Measurements from ENCODE around the gene NRARP.

Gene NRARP

GRCh38 chr9:137251490-137252268 lies 50.4 kb downstream of the NRARP start:
- Histone ChIP-seq H2AFZ (ENCODE audit: low read depth) (no peak overlapping the region), H3K4me1 (ENCODE audit: low read depth, poor library complexity, severe bottlenecking) (peaks cover 15% of the 10 kb centered on the region), H3K4me3 (IDR thresholded peaks at IDR 0.05; ENCODE audit: insufficient read depth, low read depth, low read length) (no peak overlapping the region), H3K27me3 (ENCODE audit: insufficient read depth, low read depth) (no peaks in the 10 kb centered on the region), H3K4me2 (no peak overlapping the region), H3K79me2 (ENCODE audit: insufficient read depth, low read depth) (peaks cover 10% of the 10 kb centered on the region), H3K27ac (no peak overlapping the region), H3K36me3 (ENCODE audit: insufficient read depth) (no peaks in the 10 kb centered on the region), H3K9ac (no peak overlapping the region), H4K20me1 (ENCODE audit: insufficient read depth) (no peaks in the 10 kb centered on the region)
- TF ChIP-seq CTCF (conservative IDR thresholded peaks at IDR 0.05; ENCODE audit: low read depth, low read length) = no peak

- no peak within 1 kb of the TSS for H3K9ac ChIP-seq
- H3K4me1 ChIP-seq (ENCODE audit: low read depth, poor library complexity, severe bottlenecking) = peaks cover 9% of the 10 kb centered on the region
- H3K4me3 ChIP-seq (IDR thresholded peaks at IDR 0.05; ENCODE audit: insufficient read depth, low read depth, low read length) = no peak within 1 kb of the TSS
- H3K79me2 ChIP-seq (ENCODE audit: insufficient read depth, low read depth) = peaks cover 5% of the 10 kb centered on the region
- H3K36me3 ChIP-seq (ENCODE audit: insufficient read depth) = no peaks in the 10 kb centered on the region
- no peaks in the 10 kb centered on the region for H4K20me1 ChIP-seq (ENCODE audit: insufficient read depth)
- H2AFZ ChIP-seq (ENCODE audit: low read depth) = no peak within 1 kb of the TSS
- H3K27ac ChIP-seq = no peak within 1 kb of the TSS
- no peak for TF ChIP-seq CTCF (conservative IDR thresholded peaks at IDR 0.05; ENCODE audit: low read depth, low read length)
- no peaks in the 10 kb centered on the region for H3K27me3 ChIP-seq (ENCODE audit: insufficient read depth, low read depth)
- no peak within 1 kb of the TSS for H3K4me2 ChIP-seq
Measured at GRCh38 chr9:137251194-137251461, 50.9 kb downstream of the NRARP start, which contains the start of gene STPG3. TSS of gene STPG3 (plus strand) at chr9:137251286. CDS start at chr9:137251287, 1 bp downstream.

- H3K27me3 ChIP-seq (ENCODE audit: insufficient read depth, low read depth) = no peaks in the 10 kb centered on the region
- no peaks in the 10 kb centered on the region for H3K36me3 ChIP-seq (ENCODE audit: insufficient read depth)
- no peaks in the 10 kb centered on the region for H3K79me2 ChIP-seq (ENCODE audit: insufficient read depth, low read depth)
- no peak for TF ChIP-seq CTCF (conservative IDR thresholded peaks at IDR 0.05; ENCODE audit: low read depth, low read length)
- no peak overlapping the region for H3K4me3 ChIP-seq (IDR thresholded peaks at IDR 0.05; ENCODE audit: insufficient read depth, low read depth, low read length)
- H3K9ac ChIP-seq = no peak overlapping the region
- no peak overlapping the region for H2AFZ ChIP-seq (ENCODE audit: low read depth)
- no peaks in the 10 kb centered on the region for H4K20me1 ChIP-seq (ENCODE audit: insufficient read depth)
- no peak overlapping the region for H3K27ac ChIP-seq
- H3K4me1 ChIP-seq (ENCODE audit: low read depth, poor library complexity, severe bottlenecking) = peaks cover 8% of the 10 kb centered on the region
- no peak overlapping the region for H3K4me2 ChIP-seq
Measured at GRCh38 chr9:137250329-137251193, 51.5 kb downstream of the NRARP start.

Measured in KMS-11 (cell line).